Activated naive CD4-positive, alpha-beta T cell treated with anti-CD3 and anti-CD28 coated beads, Interleukin-2, amount 10 ng/mL, durations not matched to agents 7 days and 5 days (primary cell): Measurements from ENCODE around the gene TSPAN14.

ENCODE experiments used
- CTCF ChIA-PET: fragments of 350-600 bp; sonication (Branson Sonifier 250); formaldehyde crosslinking; loops from one replicate; lab custom pipeline; 2021; ENCODE audit warnings: antibody characterized with exemption; lab: Charles Lee
- DNase-seq: peaks from one replicate; pipeline ENCODE4 v3.0.0-alpha.2; 2020
- H3K27ac Mint-ChIP-seq: one replicate; pipeline ENCODE4 v1.8.0; 2021; ENCODE audit warnings: mild to moderate bottlenecking, moderate library complexity, mixed read lengths
- H3K27me3 Mint-ChIP-seq: one replicate; pipeline ENCODE4 v1.8.0; 2021; ENCODE audit warnings: mild to moderate bottlenecking, mixed read lengths
- H3K36me3 Mint-ChIP-seq: one replicate; pipeline ENCODE4 v1.8.0; 2021; ENCODE audit warnings: mixed read lengths
- H3K4me1 Mint-ChIP-seq: one replicate; pipeline ENCODE4 v1.8.0; 2021; ENCODE audit warnings: mixed read lengths
- H3K4me3 Mint-ChIP-seq: one replicate; pipeline ENCODE4 v1.8.0; 2021; ENCODE audit warnings: mild to moderate bottlenecking, moderate library complexity, mixed read lengths
- H3K9me3 Mint-ChIP-seq: one replicate; pipeline ENCODE4 v1.8.0; 2021; ENCODE audit warnings: mixed read lengths

Gene TSPAN14

GRCh38 chr10:80579181-80579763 lies 125.2 kb downstream of the TSPAN14 start:
- Mint-ChIP-seq H3K4me1 (peaks cover 9% of the 10 kb centered on the region), H3K27me3 (peaks cover 28% of the 10 kb centered on the region), H3K4me3 (no peak overlapping the region), H3K27ac (no peak overlapping the region), H3K36me3 (no peaks in the 10 kb centered on the region), H3K9me3 (peaks cover 4% of the 10 kb centered on the region)
- DNase-seq = no peak
- CTCF ChIA-PET = interaction anchor here (1.4 to 1.6 kb wide), 2 partner anchors 18 to 201 kb away, joined by 3 to 5 read pairs; no protein-coding TSS in a partner anchor

GRCh38 chr10:80579849-80580637 lies 125.9 kb downstream of the TSPAN14 start:
- no peak for DNase-seq
- no peak overlapping the region for H3K27ac Mint-ChIP-seq
- CTCF ChIA-PET = interaction anchor here (1.4 kb wide), 1 partner anchor 17 kb away, joined by 3 read pairs; no protein-coding TSS in a partner anchor
- peaks cover 4% of the 10 kb centered on the region for H3K9me3 Mint-ChIP-seq
- H3K4me3 Mint-ChIP-seq = no peak overlapping the region
- peaks cover 28% of the 10 kb centered on the region for H3K27me3 Mint-ChIP-seq
- H3K4me1 Mint-ChIP-seq = peaks cover 9% of the 10 kb centered on the region
- no peaks in the 10 kb centered on the region for H3K36me3 Mint-ChIP-seq

- peaks cover 9% of the 10 kb centered on the region for H3K4me1 Mint-ChIP-seq
These were observed 126.7 kb downstream of the TSPAN14 start for GRCh38 chr10:80580638-80581468.

DNA sequence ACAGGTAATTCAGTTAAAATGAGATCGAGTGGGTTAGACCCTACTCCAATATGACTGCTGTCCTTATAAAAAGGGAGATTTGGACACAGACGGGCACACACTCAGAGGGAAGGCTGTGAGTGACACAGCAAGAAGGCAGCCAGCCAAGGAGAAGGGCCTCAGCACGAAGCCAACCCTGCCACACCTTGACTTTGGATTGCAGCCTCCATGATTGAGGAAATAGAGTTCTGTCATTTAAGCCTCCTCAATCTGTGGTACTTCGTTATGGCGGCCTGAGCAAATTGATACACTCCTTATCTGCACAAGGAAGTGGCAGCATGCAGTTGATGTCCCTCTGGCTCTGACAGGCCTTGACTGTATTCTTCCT lies 127.3 kb downstream of the TSPAN14 start:
- Mint-ChIP-seq H3K4me1 (peaks cover 9% of the 10 kb centered on the region), H3K27me3 (peaks cover 33% of the 10 kb centered on the region), H3K36me3 (no peaks in the 10 kb centered on the region), H3K27ac (no peak overlapping the region), H3K9me3 (peaks cover 4% of the 10 kb centered on the region), H3K4me3 (no peak overlapping the region)
- DNase-seq = no peak
- CTCF ChIA-PET = no interaction called here

More at GRCh38 chr10:80580638-80581468, 126.7 kb downstream of the TSPAN14 start:
- DNase-seq = no peak
- Mint-ChIP-seq H3K27me3 (peaks cover 33% of the 10 kb centered on the region), H3K27ac (no peak overlapping the region), H3K36me3 (no peaks in the 10 kb centered on the region), H3K9me3 (peaks cover 4% of the 10 kb centered on the region), H3K4me3 (no peak overlapping the region)
- CTCF ChIA-PET = no interaction called here

DNA sequence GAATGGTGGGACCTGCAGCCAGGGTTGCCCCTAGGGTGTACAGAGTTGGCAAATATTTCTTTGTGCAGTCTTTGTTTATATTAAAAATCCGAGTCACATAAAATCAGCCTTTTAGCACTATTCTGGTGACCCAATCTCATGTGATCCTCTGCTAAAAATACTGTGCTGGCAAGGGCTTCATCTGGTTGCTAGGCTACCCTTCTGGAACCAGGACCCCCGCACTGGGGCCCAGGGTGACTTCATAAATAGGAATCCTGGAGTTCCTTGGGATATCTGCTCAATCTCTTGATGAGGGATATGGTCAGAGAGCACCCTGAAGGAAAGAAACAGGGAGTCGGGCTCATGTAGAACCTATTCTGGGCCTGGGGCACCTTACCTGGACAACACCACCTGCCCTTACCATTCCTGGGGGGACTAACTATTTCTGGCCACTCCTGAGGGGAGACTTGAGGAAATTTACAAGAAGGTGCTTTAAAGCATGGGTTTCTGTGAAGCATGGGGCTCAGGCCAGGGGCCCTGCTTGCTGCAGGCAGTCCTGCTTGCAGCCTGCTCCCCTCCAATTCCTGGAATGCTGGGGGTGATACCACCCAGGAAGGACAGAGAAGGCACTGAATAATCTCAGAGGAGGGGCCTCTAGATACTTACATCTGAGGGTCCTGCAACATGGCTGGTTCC lies 128.3 kb downstream of the TSPAN14 start:
- Mint-ChIP-seq H3K27me3 (peaks cover 30% of the 10 kb centered on the region), H3K27ac (no peak overlapping the region), H3K4me1 (peaks cover 9% of the 10 kb centered on the region), H3K4me3 (no peak overlapping the region), H3K9me3 (no peaks in the 10 kb centered on the region), H3K36me3 (no peaks in the 10 kb centered on the region)
- DNase-seq = no peak
- CTCF ChIA-PET = no interaction called here
